ENCODE results near the gene CBLB. TPM values are rescaled to one million over a fixed set of nuclear protein-coding genes. Genes with fewer than 3 reads are reported as not detected.

CBLB gene
- total RNA-seq, 2 donors from 2014 or later, result 31.1 to 40.5 TPM

- Histone ChIP-seq H3K4me3 (no peak overlapping the region), H3K27ac (no peak overlapping the region), H3K9me3 (no peaks in the 10 kb centered on the region), H3K4me1 (no peaks in the 10 kb centered on the region), H3K36me3 (replicated peaks in 1 of 2; ENCODE audit: insufficient read depth in 1 of 2, low read depth in 2 of 2) (peaks cover 0 to 3% of the 10 kb centered on the region in 2 donors), H3K27me3 (no peaks in the 10 kb centered on the region)
- TF ChIP-seq POLR2A (IDR thresholded peaks at IDR 0.05) (no peak), CTCF (IDR thresholded peaks at IDR 0.05) (no peak)
- DNase-seq (no peak), ATAC-seq (no peak)
- intact Hi-C loops (cut with DNase I), result no loop called here
- WGBS, 2 donors, result 62 to 65% methylated on average over 2 of the region's 2 CpGs
Measured at GRCh38 chr3:105707009-105707408, 161.8 kb downstream of the CBLB start.

GRCh38 chr3:105704726-105705410, 163.9 kb downstream of the CBLB start:
- Histone ChIP-seq H3K9me3 (no peaks in the 10 kb centered on the region), H3K36me3 (replicated peaks in 1 of 2; ENCODE audit: insufficient read depth in 1 of 2, low read depth in 2 of 2) (peaks cover 0 to 5% of the 10 kb centered on the region in 2 donors), H3K27me3 (no peaks in the 10 kb centered on the region), H3K4me3 (no peak overlapping the region), H3K4me1 (no peaks in the 10 kb centered on the region), H3K27ac (no peak overlapping the region)
- intact Hi-C loops (cut with DNase I), result no loop called here
- WGBS, 2 donors, result 66 to 73% methylated on average over 4 of the region's 4 CpGs
- TF ChIP-seq CTCF (IDR thresholded peaks at IDR 0.05), result no peak
- ATAC-seq, result no peak
- DNase-seq, result no peak

GRCh38 chr3:105700575-105700974, 168.2 kb downstream of the CBLB start:
- 90 to 94% methylated on average over 1 of the region's 1 CpG for WGBS, 2 donors
- H3K27ac ChIP-seq, result no peak overlapping the region
- DNase-seq, result no peak
- intact Hi-C loops (cut with DNase I), result no loop called here
- H3K4me1 ChIP-seq, result no peaks in the 10 kb centered on the region
- ATAC-seq, result no peak
- H3K36me3 ChIP-seq (replicated peaks in 1 of 2; ENCODE audit: insufficient read depth in 1 of 2, low read depth in 2 of 2), result peaks cover 0 to 5% of the 10 kb centered on the region in 2 donors
- H3K9me3 ChIP-seq, result no peaks in the 10 kb centered on the region
- H3K4me3 ChIP-seq, result no peak overlapping the region
- H3K27me3 ChIP-seq, result no peaks in the 10 kb centered on the region
- TF ChIP-seq CTCF (IDR thresholded peaks at IDR 0.05) (no peak), POLR2A (IDR thresholded peaks at IDR 0.05) (no peak)

- H3K27ac ChIP-seq, result no peak overlapping the region
- intact Hi-C loops (cut with DNase I), result no loop called here
- no peaks in the 10 kb centered on the region for H3K36me3 ChIP-seq (replicated peaks in 1 of 2; ENCODE audit: insufficient read depth in 1 of 2, low read depth in 2 of 2)
- H3K27me3 ChIP-seq, result no peaks in the 10 kb centered on the region
- ATAC-seq, result no peak
- 90 to 91% methylated on average over 3 of the region's 3 CpGs for WGBS, 2 donors
- DNase-seq, result no peak
- H3K4me1 ChIP-seq, result no peaks in the 10 kb centered on the region
- TF ChIP-seq CTCF (IDR thresholded peaks at IDR 0.05), result no peak
- no peak for TF ChIP-seq POLR2A (IDR thresholded peaks at IDR 0.05)
- H3K9me3 ChIP-seq, result no peaks in the 10 kb centered on the region
- no peak overlapping the region for H3K4me3 ChIP-seq
Measured at GRCh38 chr3:105691633-105692032, 177.2 kb downstream of the CBLB start.

- H3K36me3 ChIP-seq (replicated peaks in 1 of 2; ENCODE audit: insufficient read depth in 1 of 2, low read depth in 2 of 2), result no peaks in the 10 kb centered on the region
- no peak for ATAC-seq
- H3K4me1 ChIP-seq, result no peaks in the 10 kb centered on the region
- H3K4me3 ChIP-seq, result no peak overlapping the region
- no peak overlapping the region for H3K27ac ChIP-seq
- TF ChIP-seq CTCF (IDR thresholded peaks at IDR 0.05) (no peak), POLR2A (IDR thresholded peaks at IDR 0.05) (no peak)
- no peaks in the 10 kb centered on the region for H3K9me3 ChIP-seq
- intact Hi-C loops (cut with DNase I), result no loop called here
- H3K27me3 ChIP-seq, result no peaks in the 10 kb centered on the region
- DNase-seq, result no peak
Measured at GRCh38 chr3:105691053-105691452, 177.8 kb downstream of the CBLB start.
